Naive thymus-derived CD8-positive, alpha-beta T cell (primary cell): ENCODE data around the gene STIM2. TPM values are rescaled to one million over a fixed set of nuclear protein-coding genes. Genes with fewer than 3 reads are reported as not detected.
"Not testable (repeated sequence)": the region's sequence is repeated elsewhere in the genome, so short reads cannot be mapped to it uniquely, and the experiment has no call there.

Source experiments
- ATAC-seq, 2 donors: fragments of 150-1000 bp; cut with Tn5 transposase in 1 of 2; sonication (Bioruptor Pico), chemical (Tn5 transposase) in 1 of 2; 1 replicate in 1 of 2; 2 replicates in 1 of 2; pipeline ENCODE4 v1.10.0; 2021; ENCODE audit warnings: mild to moderate bottlenecking in 2 of 2, moderate library complexity in 2 of 2
- POLR2A ChIA-PET: fragments of 350-600 bp; sonication (Branson Sonifier 250); formaldehyde crosslinking; loops from one replicate; lab custom pipeline; 2021; ENCODE audit warnings: antibody characterized with exemption; lab: Charles Lee
- DNase-seq, 10 donors: peaks; one replicate each; pipeline versions ENCODE4 v3.0.0 to v3.0.0-alpha.2; 2020 to 2022
- H3K27ac Mint-ChIP-seq, 10 donors: one replicate each; pipeline ENCODE4 v1.8.0; 2020 to 2022; ENCODE audit warnings: mild to moderate bottlenecking in 10 of 10, mixed read lengths in 10 of 10, moderate library complexity in 4 of 10, inconsistent platforms in 1 of 10
- H3K27me3 Mint-ChIP-seq, 5 donors: one replicate each; pipeline ENCODE4 v1.8.0; 2021 to 2022; ENCODE audit warnings: mixed read lengths in 5 of 5
- H3K36me3 Mint-ChIP-seq, 3 donors: one replicate each; pipeline ENCODE4 v1.8.0; 2020 to 2022; ENCODE audit warnings: mixed read lengths in 3 of 3, mild to moderate bottlenecking in 2 of 3, inconsistent platforms in 1 of 3
- H3K4me1 Mint-ChIP-seq, 4 donors: one replicate each; pipeline ENCODE4 v1.8.0; 2021 to 2022; ENCODE audit warnings: mixed read lengths in 4 of 4
- H3K4me3 Mint-ChIP-seq, 10 donors: one replicate each; pipeline ENCODE4 v1.8.0; 2020 to 2022; ENCODE audit warnings: mild to moderate bottlenecking in 10 of 10, mixed read lengths in 10 of 10, moderate library complexity in 6 of 10, inconsistent platforms in 1 of 10
- H3K9me3 Mint-ChIP-seq, 9 donors: one replicate each; pipeline ENCODE4 v1.8.0; 2020 to 2022; ENCODE audit warnings: mixed read lengths in 9 of 9, mild to moderate bottlenecking in 3 of 9, inconsistent platforms in 1 of 9, moderate library complexity in 1 of 9
- polyA plus RNA-seq, 3 donors: library from polyadenylated mRNA; unstranded; fragments of 300-500 nt; fragmentation: Illumina TruSeq; gene quantifications; one replicate each; pipeline ENCODE4 v1.2.3, GENCODE V29; 2021
- total RNA-seq, 8 experiments: library from RNA in 2 of 8; stranded (reverse) in 2 of 8; gene quantifications; one replicate each; pipeline ENCODE4 v1.2.3 and lab custom pipeline; 2021 to 2026

STIM2 gene
- total and polyA plus RNA-seq, 5 experiments from 2014 or later = 22.2 to 105 (median 35.4) TPM

GRCh38 chr4:27022963-27023362, 162.3 kb downstream of the STIM2 start:
- POLR2A ChIA-PET = no interaction called here
- DNase-seq = no peak
- H3K36me3 Mint-ChIP-seq = peaks cover 0 to 62% (median 17%) of the 10 kb centered on the region in 3 donors
- H3K4me1 Mint-ChIP-seq = peaks cover 2 to 7% (median 6%) of the 10 kb centered on the region in 4 donors
- no peak overlapping the region for H3K27ac Mint-ChIP-seq
- ATAC-seq = no peak
- H3K4me3 Mint-ChIP-seq = no peak overlapping the region
- no peaks in the 10 kb centered on the region for H3K27me3 Mint-ChIP-seq
- H3K9me3 Mint-ChIP-seq = no peaks in the 10 kb centered on the region

GRCh38 chr4:27023366-27023765, 162.7 kb downstream of the STIM2 start:
- DNase-seq (no peak), ATAC-seq (no peak)
- Mint-ChIP-seq H3K4me3 (no peak overlapping the region), H3K9me3 (no peaks in the 10 kb centered on the region), H3K4me1 (peaks cover 2 to 3% (median 2%) of the 10 kb centered on the region in 4 donors), H3K27ac (peak overlapping the region in 1 of 10 donors; percentile 19), H3K27me3 (no peaks in the 10 kb centered on the region), H3K36me3 (peaks cover 0 to 58% (median 15%) of the 10 kb centered on the region in 3 donors)
- POLR2A ChIA-PET = no interaction called here

GRCh38 chr4:27024805-27025204, 164.2 kb downstream of the STIM2 start:
- no peak overlapping the region for H3K4me3 Mint-ChIP-seq
- peak overlapping the region in 6 of 10 donors; percentile 4 to 73 (median 54) for H3K27ac Mint-ChIP-seq
- DNase-seq (no peak), ATAC-seq (no peak)
- peaks cover 0 to 44% (median 13%) of the 10 kb centered on the region in 3 donors for H3K36me3 Mint-ChIP-seq
- peaks cover 0 to 2% (median under 1%) of the 10 kb centered on the region in 4 donors for H3K4me1 Mint-ChIP-seq
- no peaks in the 10 kb centered on the region for H3K27me3 Mint-ChIP-seq
- H3K9me3 Mint-ChIP-seq = no peaks in the 10 kb centered on the region
- POLR2A ChIA-PET = no interaction called here

DNA sequence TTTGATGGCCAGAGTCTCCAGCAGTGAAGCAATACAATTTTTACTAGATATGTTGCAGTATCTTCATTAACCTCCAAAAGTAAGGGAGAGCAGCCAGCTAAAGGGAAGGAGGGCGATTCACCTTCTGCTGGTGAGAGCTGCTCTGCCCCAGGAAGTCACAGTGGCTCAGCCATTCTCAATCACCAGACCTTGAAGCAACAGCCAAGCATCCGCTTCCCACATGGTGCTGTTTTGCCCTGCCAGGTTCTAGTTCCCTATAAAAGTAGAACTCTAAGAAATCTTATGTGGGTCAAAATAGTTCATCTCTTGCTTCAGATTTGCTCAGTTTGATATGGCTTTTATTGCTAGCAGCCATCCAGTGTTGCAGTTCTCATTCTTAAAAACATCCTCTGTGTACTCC, 166.8 kb downstream of the STIM2 start:
- H3K4me3 Mint-ChIP-seq = no peak overlapping the region

GRCh38 chr4:27035127-27035526, 174.5 kb downstream of the STIM2 start:
- DNase-seq, H3K36me3 Mint-ChIP-seq, H3K4me1 Mint-ChIP-seq, H3K27me3 Mint-ChIP-seq, H3K4me3 Mint-ChIP-seq, H3K9me3 Mint-ChIP-seq, H3K27ac Mint-ChIP-seq, POLR2A ChIA-PET, ATAC-seq: not testable (repeated sequence)

More for the DNA sequence above, 166.8 kb downstream of the STIM2 start:
- H3K36me3 Mint-ChIP-seq = peaks cover 0 to 20% (median 10%) of the 10 kb centered on the region in 3 donors
- no peaks in the 10 kb centered on the region for H3K9me3 Mint-ChIP-seq
- peak overlapping the region in 6 of 10 donors; percentile 2 to 77 (median 42) for H3K27ac Mint-ChIP-seq
- no peak for ATAC-seq
- POLR2A ChIA-PET = no interaction called here
- peaks cover 0 to 4% (median 2%) of the 10 kb centered on the region in 4 donors for H3K4me1 Mint-ChIP-seq
- no peak for DNase-seq
- no peaks in the 10 kb centered on the region for H3K27me3 Mint-ChIP-seq

- DNase-seq (no peak), ATAC-seq (no peak)
- peaks cover 2 to 15% (median 12%) of the 10 kb centered on the region in 3 donors for H3K36me3 Mint-ChIP-seq
- peaks cover 9 to 25% (median 16%) of the 10 kb centered on the region in 5 donors for H3K27me3 Mint-ChIP-seq
- H3K4me1 Mint-ChIP-seq = peaks cover 0 to 9% (median 6%) of the 10 kb centered on the region in 4 donors
- POLR2A ChIA-PET = no interaction called here
- peaks cover 3 to 22% (median 12%) of the 10 kb centered on the region in 9 donors for H3K9me3 Mint-ChIP-seq
- H3K27ac Mint-ChIP-seq = peak overlapping the region in 1 of 10 donors; percentile 38
- no peak overlapping the region for H3K4me3 Mint-ChIP-seq
Observed at GRCh38 chr4:27040356-27040755, 179.7 kb downstream of the STIM2 start.

GRCh38 chr4:27042411-27042810, 181.8 kb downstream of the STIM2 start:
- peak overlapping the region in 1 of 10 donors; percentile 27 for H3K4me3 Mint-ChIP-seq
- DNase-seq (no peak), ATAC-seq (no peak)
- peaks cover 12 to 43% (median 24%) of the 10 kb centered on the region in 5 donors for H3K27me3 Mint-ChIP-seq
- peaks cover 2 to 15% (median 12%) of the 10 kb centered on the region in 3 donors for H3K36me3 Mint-ChIP-seq
- H3K27ac Mint-ChIP-seq = no peak overlapping the region
- POLR2A ChIA-PET = no interaction called here
- peaks cover 0 to 9% (median 6%) of the 10 kb centered on the region in 4 donors for H3K4me1 Mint-ChIP-seq
- peaks cover 3 to 15% (median 10%) of the 10 kb centered on the region in 9 donors for H3K9me3 Mint-ChIP-seq

DNA sequence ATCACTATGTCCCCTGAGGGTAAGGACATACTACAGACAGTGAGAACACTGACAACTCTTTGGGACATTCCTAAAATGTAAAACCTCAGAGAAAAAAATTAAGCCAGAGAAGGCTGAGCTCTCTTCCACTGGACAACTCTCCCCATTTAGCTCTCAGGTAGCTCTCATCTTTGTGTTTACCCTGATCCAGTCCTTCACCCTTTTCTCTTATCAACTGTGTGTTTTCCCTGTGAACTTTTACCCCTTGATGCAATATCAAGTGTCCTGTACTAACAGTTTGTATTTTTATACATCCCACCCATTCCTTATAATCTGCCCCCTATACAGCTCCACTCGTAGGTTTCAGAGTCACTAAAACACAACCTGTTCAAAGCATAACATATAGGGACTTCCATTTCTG, 182.6 kb downstream of the STIM2 start:
- Mint-ChIP-seq H3K27me3 (peaks cover 12 to 51% (median 29%) of the 10 kb centered on the region in 5 donors), H3K4me1 (peaks cover 2 to 9% (median 6%) of the 10 kb centered on the region in 4 donors), H3K9me3 (peaks cover 1 to 15% (median 10%) of the 10 kb centered on the region in 9 donors), H3K27ac (no peak overlapping the region), H3K4me3 (no peak overlapping the region), H3K36me3 (peaks cover 2 to 15% (median 12%) of the 10 kb centered on the region in 3 donors)
- no peak for DNase-seq
- POLR2A ChIA-PET = no interaction called here
- ATAC-seq = no peak

DNA sequence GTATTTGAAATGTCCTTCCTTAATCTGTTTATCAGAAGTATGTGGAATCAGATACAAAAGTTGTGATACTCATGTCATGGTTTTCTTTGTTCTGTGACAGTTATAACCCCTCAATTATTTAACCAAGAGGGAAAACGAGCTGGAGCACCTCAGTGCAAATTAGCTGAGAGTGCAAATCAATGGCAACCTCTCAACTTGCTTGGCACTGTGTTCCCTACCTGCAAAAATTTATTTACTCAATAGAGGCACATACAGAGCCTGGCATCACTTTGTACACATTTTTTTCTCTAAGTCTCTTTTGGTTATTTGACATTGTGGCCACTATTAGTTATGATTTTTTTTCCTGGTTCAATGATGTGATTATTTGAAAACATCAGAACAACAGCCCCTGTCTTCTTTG, 186.2 kb downstream of the STIM2 start:
- ATAC-seq = no peak
- no peak overlapping the region for H3K27ac Mint-ChIP-seq

DNA sequence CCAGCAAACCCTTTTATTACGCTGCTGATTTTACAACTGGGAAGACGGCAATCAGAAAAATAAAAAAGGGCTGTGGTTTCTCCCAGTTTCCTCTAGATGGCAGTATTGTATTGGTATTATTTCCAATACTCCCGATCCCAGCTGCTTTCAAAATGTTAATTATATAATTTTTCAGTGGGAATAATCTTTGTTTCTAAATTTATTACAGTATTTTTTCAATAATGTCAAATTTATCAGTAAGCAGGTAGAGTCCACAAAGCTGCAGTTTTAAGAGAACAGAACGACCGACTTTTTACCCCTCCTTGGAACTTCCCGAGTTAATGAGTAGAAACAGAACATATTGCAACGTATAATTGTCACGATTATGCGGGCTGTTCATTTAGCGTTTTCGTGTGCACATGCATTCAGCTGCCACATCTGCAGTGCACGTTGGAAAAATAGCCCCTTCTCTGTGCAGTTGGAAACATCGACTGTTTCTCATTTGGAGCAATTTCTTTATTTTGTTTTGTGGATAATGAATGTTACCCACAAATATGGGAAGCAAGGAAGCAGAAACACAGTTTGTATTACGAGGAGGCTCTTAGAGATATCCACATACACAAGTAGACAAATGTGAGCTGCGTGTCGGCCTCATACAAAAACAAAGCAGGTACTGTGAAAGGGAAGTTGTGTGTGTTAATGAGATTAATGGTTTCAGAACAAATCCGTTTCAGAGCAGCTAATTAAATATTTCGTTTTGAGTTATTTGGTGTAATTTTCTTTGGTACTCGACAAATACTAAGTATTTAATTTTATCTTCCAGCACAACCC, 188.0 kb downstream of the STIM2 start:
- H3K36me3 Mint-ChIP-seq = peaks cover 2 to 12% (median 11%) of the 10 kb centered on the region in 3 donors
- ATAC-seq (no peak), DNase-seq (peak in 3 of 10 donors; percentile 45 to 47 (median 45))
- peaks cover 24 to 91% (median 50%) of the 10 kb centered on the region in 5 donors for H3K27me3 Mint-ChIP-seq
- H3K27ac Mint-ChIP-seq = peak overlapping the region in 1 of 10 donors; percentile 23
- peaks cover 4 to 11% (median 8%) of the 10 kb centered on the region in 4 donors for H3K4me1 Mint-ChIP-seq
- peak overlapping the region; percentile 23 to 67 (median 46) for H3K4me3 Mint-ChIP-seq
- POLR2A ChIA-PET = no interaction called here
- peaks cover 1 to 15% (median 10%) of the 10 kb centered on the region in 9 donors for H3K9me3 Mint-ChIP-seq

More for the DNA sequence above, 186.2 kb downstream of the STIM2 start:
- Mint-ChIP-seq H3K4me3 (no peak overlapping the region), H3K27me3 (peaks cover 20 to 86% (median 46%) of the 10 kb centered on the region in 5 donors), H3K9me3 (peaks cover 1 to 15% (median 10%) of the 10 kb centered on the region in 9 donors), H3K36me3 (peaks cover 2 to 15% (median 12%) of the 10 kb centered on the region in 3 donors), H3K4me1 (peaks cover 4 to 11% (median 8%) of the 10 kb centered on the region in 4 donors)
- POLR2A ChIA-PET = no interaction called here
- no peak for DNase-seq

DNA sequence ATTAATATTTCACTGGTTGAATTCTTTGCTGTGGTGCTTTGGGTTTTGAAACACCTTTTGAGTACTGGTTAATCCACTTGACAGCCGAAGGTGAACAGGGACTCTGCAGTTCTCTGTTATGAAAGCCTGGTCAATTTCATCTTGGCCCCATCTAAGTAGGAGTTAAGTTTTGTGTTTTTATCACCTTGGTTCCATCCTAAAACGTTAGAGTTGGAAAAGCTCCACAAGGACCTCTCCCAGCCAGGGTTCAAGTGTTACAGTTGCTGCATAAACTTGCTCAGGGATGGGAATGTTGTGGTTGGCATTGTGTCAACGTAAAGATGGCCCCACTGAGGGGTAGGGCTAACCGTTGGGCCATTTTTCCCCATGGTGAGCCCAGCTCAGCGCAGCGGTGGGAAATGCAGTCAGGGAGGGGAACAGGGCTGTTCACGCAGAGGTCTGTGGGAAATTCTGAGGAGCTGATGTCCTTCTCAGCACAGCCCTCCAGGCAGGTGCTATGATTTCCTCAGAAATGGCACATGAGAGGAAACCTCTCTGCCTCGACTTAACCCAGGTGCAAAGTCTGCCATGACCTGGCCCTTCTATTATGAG, 188.7 kb downstream of the STIM2 start:
- peak overlapping the region in 1 of 10 donors; percentile 19 for H3K4me3 Mint-ChIP-seq

DNA sequence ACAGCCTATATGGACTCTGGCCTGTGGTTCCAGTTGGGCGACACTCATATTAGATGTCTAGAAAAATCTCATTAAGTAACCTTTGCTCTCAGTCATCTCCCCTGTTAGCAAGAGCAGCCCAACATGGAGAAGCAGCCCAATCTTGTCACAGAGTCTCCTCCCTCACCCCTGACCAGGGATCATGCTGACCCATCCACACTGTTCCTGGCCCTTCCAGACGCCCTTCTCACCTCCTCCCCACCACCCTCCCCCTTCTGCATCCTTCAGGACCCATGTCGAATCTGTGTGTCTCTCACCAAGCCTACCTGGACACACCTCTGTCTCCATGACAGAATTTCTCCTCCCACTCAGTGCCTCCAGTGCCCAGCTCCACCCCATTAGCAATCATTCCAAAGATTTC, 190.1 kb downstream of the STIM2 start:
- Mint-ChIP-seq H3K4me1 (peaks cover 4 to 11% (median 8%) of the 10 kb centered on the region in 4 donors), H3K27ac (peak overlapping the region in 1 of 10 donors; percentile 24), H3K27me3 (peaks cover 19 to 87% (median 38%) of the 10 kb centered on the region in 5 donors), H3K36me3 (no peaks in the 10 kb centered on the region), H3K4me3 (no peak overlapping the region), H3K9me3 (no peaks in the 10 kb centered on the region)
- POLR2A ChIA-PET = no interaction called here
- DNase-seq (no peak), ATAC-seq (no peak)

More for the DNA sequence above, 188.7 kb downstream of the STIM2 start:
- POLR2A ChIA-PET = no interaction called here
- ATAC-seq = no peak
- Mint-ChIP-seq H3K27me3 (peaks cover 21 to 87% (median 47%) of the 10 kb centered on the region in 5 donors), H3K36me3 (peaks cover 0 to 8% (median 5%) of the 10 kb centered on the region in 3 donors), H3K27ac (no peak overlapping the region), H3K4me1 (peaks cover 4 to 11% (median 8%) of the 10 kb centered on the region in 4 donors), H3K9me3 (peaks cover 1 to 8% (median 5%) of the 10 kb centered on the region in 9 donors)
- no peak for DNase-seq
